ENCODE results near the gene RABGAP1L.

The RABGAP1L gene

GRCh38 chr1:174912264-174912663, 752.9 kb downstream of the RABGAP1L start:
- no peaks in the 10 kb centered on the region for H3K4me1 ChIP-seq (ENCODE audit: insufficient read depth, insufficient read length)
- H3K36me3 ChIP-seq (ENCODE audit: insufficient read depth, insufficient read length, low read length): no peaks in the 10 kb centered on the region
- TF ChIP-seq SUZ12 (IDR thresholded peaks at IDR 0.05; ENCODE audit: extremely low read depth, insufficient read depth, insufficient read length) (no peak), ZNF274 (IDR thresholded peaks at IDR 0.05; ENCODE audit: low read depth, low read length) (no peak), YY1 (IDR thresholded peaks at IDR 0.05; ENCODE audit: insufficient read depth, insufficient read length) (no peak)
- H3K27me3 ChIP-seq (ENCODE audit: insufficient read depth, insufficient read length): no peaks in the 10 kb centered on the region
- H3K4me3 ChIP-seq (ENCODE audit: insufficient read length, low read depth): no peak overlapping the region
- no peaks in the 10 kb centered on the region for H3K9me3 ChIP-seq (ENCODE audit: insufficient read depth, low read length)
- H3K9ac ChIP-seq (ENCODE audit: insufficient read length, low read depth): no peak overlapping the region
- DNase-seq (ENCODE audit: low read depth, low spot score): no peak

- Histone ChIP-seq H3K4me1 (ENCODE audit: insufficient read depth, insufficient read length) (no peaks in the 10 kb centered on the region), H3K4me3 (ENCODE audit: insufficient read length, low read depth) (no peak overlapping the region), H3K9me3 (ENCODE audit: insufficient read depth, low read length) (no peaks in the 10 kb centered on the region), H3K27me3 (ENCODE audit: insufficient read depth, insufficient read length) (no peaks in the 10 kb centered on the region), H3K36me3 (ENCODE audit: insufficient read depth, insufficient read length, low read length) (no peaks in the 10 kb centered on the region), H3K9ac (ENCODE audit: insufficient read length, low read depth) (no peak overlapping the region)
- no peak for DNase-seq (ENCODE audit: low read depth, low spot score)
- TF ChIP-seq SUZ12 (IDR thresholded peaks at IDR 0.05; ENCODE audit: extremely low read depth, insufficient read depth, insufficient read length): no peak
Observed at GRCh38 chr1:174913225-174913903, 754.0 kb downstream of the RABGAP1L start.

GRCh38 chr1:174914991-174915390, 755.7 kb downstream of the RABGAP1L start:
- H3K4me1 ChIP-seq (ENCODE audit: insufficient read depth, insufficient read length): no peaks in the 10 kb centered on the region
- no peaks in the 10 kb centered on the region for H3K36me3 ChIP-seq (ENCODE audit: insufficient read depth, insufficient read length, low read length)
- H3K27me3 ChIP-seq (ENCODE audit: insufficient read depth, insufficient read length): no peaks in the 10 kb centered on the region
- H3K4me3 ChIP-seq (ENCODE audit: insufficient read length, low read depth): no peak overlapping the region
- DNase-seq (ENCODE audit: low read depth, low spot score): no peak
- H3K9me3 ChIP-seq (ENCODE audit: insufficient read depth, low read length): no peaks in the 10 kb centered on the region
- no peak overlapping the region for H3K9ac ChIP-seq (ENCODE audit: insufficient read length, low read depth)
- TF ChIP-seq SUZ12 (IDR thresholded peaks at IDR 0.05; ENCODE audit: extremely low read depth, insufficient read depth, insufficient read length) (no peak), YY1 (IDR thresholded peaks at IDR 0.05; ENCODE audit: insufficient read depth, insufficient read length) (no peak), ZNF274 (IDR thresholded peaks at IDR 0.05; ENCODE audit: low read depth, low read length) (no peak)

- Histone ChIP-seq H3K27me3 (ENCODE audit: insufficient read depth, insufficient read length) (no peaks in the 10 kb centered on the region), H3K4me3 (ENCODE audit: insufficient read length, low read depth) (no peak overlapping the region), H3K4me1 (ENCODE audit: insufficient read depth, insufficient read length) (no peaks in the 10 kb centered on the region), H3K9me3 (ENCODE audit: insufficient read depth, low read length) (no peaks in the 10 kb centered on the region), H3K9ac (ENCODE audit: insufficient read length, low read depth) (no peak overlapping the region), H3K36me3 (ENCODE audit: insufficient read depth, insufficient read length, low read length) (no peaks in the 10 kb centered on the region)
- no peak for TF ChIP-seq YY1 (IDR thresholded peaks at IDR 0.05; ENCODE audit: insufficient read depth, insufficient read length)
- TF ChIP-seq SUZ12 (IDR thresholded peaks at IDR 0.05; ENCODE audit: extremely low read depth, insufficient read depth, insufficient read length): no peak
- no peak for TF ChIP-seq ZNF274 (IDR thresholded peaks at IDR 0.05; ENCODE audit: low read depth, low read length)
- DNase-seq (ENCODE audit: low read depth, low spot score): no peak
Observed at GRCh38 chr1:174916846-174917245, 757.5 kb downstream of the RABGAP1L start.

- Histone ChIP-seq H3K9ac (ENCODE audit: insufficient read length, low read depth) (no peak overlapping the region), H3K36me3 (ENCODE audit: insufficient read depth, insufficient read length, low read length) (no peaks in the 10 kb centered on the region), H3K4me3 (ENCODE audit: insufficient read length, low read depth) (no peak overlapping the region), H3K9me3 (ENCODE audit: insufficient read depth, low read length) (no peaks in the 10 kb centered on the region), H3K4me1 (ENCODE audit: insufficient read depth, insufficient read length) (no peaks in the 10 kb centered on the region), H3K27me3 (ENCODE audit: insufficient read depth, insufficient read length) (no peaks in the 10 kb centered on the region)
- TF ChIP-seq ZNF274 (IDR thresholded peaks at IDR 0.05; ENCODE audit: low read depth, low read length) (no peak), SUZ12 (IDR thresholded peaks at IDR 0.05; ENCODE audit: extremely low read depth, insufficient read depth, insufficient read length) (no peak), YY1 (IDR thresholded peaks at IDR 0.05; ENCODE audit: insufficient read depth, insufficient read length) (no peak)
- DNase-seq (ENCODE audit: low read depth, low spot score): no peak
Observed at GRCh38 chr1:174920093-174920492, 760.8 kb downstream of the RABGAP1L start.

- Histone ChIP-seq H3K36me3 (ENCODE audit: insufficient read depth, insufficient read length, low read length) (no peaks in the 10 kb centered on the region), H3K9ac (ENCODE audit: insufficient read length, low read depth) (no peak overlapping the region), H3K4me1 (ENCODE audit: insufficient read depth, insufficient read length) (no peaks in the 10 kb centered on the region), H3K4me3 (ENCODE audit: insufficient read length, low read depth) (no peak overlapping the region), H3K9me3 (ENCODE audit: insufficient read depth, low read length) (no peaks in the 10 kb centered on the region), H3K27me3 (ENCODE audit: insufficient read depth, insufficient read length) (no peaks in the 10 kb centered on the region)
- no peak for DNase-seq (ENCODE audit: low read depth, low spot score)
- TF ChIP-seq ZNF274 (IDR thresholded peaks at IDR 0.05; ENCODE audit: low read depth, low read length) (no peak), YY1 (IDR thresholded peaks at IDR 0.05; ENCODE audit: insufficient read depth, insufficient read length) (no peak), SUZ12 (IDR thresholded peaks at IDR 0.05; ENCODE audit: extremely low read depth, insufficient read depth, insufficient read length) (no peak)
Observed at GRCh38 chr1:174922121-174922520, 762.8 kb downstream of the RABGAP1L start.

- Histone ChIP-seq H3K36me3 (ENCODE audit: insufficient read depth, insufficient read length, low read length) (no peaks in the 10 kb centered on the region), H3K4me1 (ENCODE audit: insufficient read depth, insufficient read length) (no peaks in the 10 kb centered on the region), H3K9me3 (ENCODE audit: insufficient read depth, low read length) (no peaks in the 10 kb centered on the region), H3K4me3 (ENCODE audit: insufficient read length, low read depth) (no peak overlapping the region), H3K9ac (ENCODE audit: insufficient read length, low read depth) (no peak overlapping the region), H3K27me3 (ENCODE audit: insufficient read depth, insufficient read length) (no peaks in the 10 kb centered on the region)
- no peak for DNase-seq (ENCODE audit: low read depth, low spot score)
- TF ChIP-seq ZNF274 (IDR thresholded peaks at IDR 0.05; ENCODE audit: low read depth, low read length): no peak
- no peak for TF ChIP-seq YY1 (IDR thresholded peaks at IDR 0.05; ENCODE audit: insufficient read depth, insufficient read length)
- no peak for TF ChIP-seq SUZ12 (IDR thresholded peaks at IDR 0.05; ENCODE audit: extremely low read depth, insufficient read depth, insufficient read length)
Observed at GRCh38 chr1:174923820-174924219, 764.5 kb downstream of the RABGAP1L start.

Data from NT2/D1 (cell line).